ENCODE data around the gene SH3BP1. TPM values are rescaled to one million over a fixed set of nuclear protein-coding genes. Genes with fewer than 3 reads are reported as not detected.

SH3BP1 gene
- total and polyA plus RNA-seq, 9 of the 15 experiments (the other 6 are each of a cell fraction or from before 2014, with no cell fraction given) = 0.10 to 36.2 (median 10.4) TPM

GRCh38 chr22:37607010-37607934 lies 32.2 kb upstream of the SH3BP1 start (continued):
- no peak for TF ChIP-seq SOX6 (IDR thresholded peaks at IDR 0.05)
- TF ChIP-seq LARP7 (IDR thresholded peaks at IDR 0.05) = no peak
- no peak for TF ChIP-seq ZNF354B (CRISPR knock-in tag; IDR thresholded peaks at IDR 0.05)
- TF ChIP-seq HMGXB4 (CRISPR knock-in tag; IDR thresholded peaks at IDR 0.05) = no peak
- no peak for TF ChIP-seq ZHX1 (conservative IDR thresholded peaks at IDR 0.05; ENCODE audit: low read length)
- no peak for TF ChIP-seq SRSF3 (IDR thresholded peaks at IDR 0.05; ENCODE audit: insufficient read depth, low read length)
- peak; percentile 98 for TF ChIP-seq CTBP1 (IDR thresholded peaks at IDR 0.05; ENCODE audit: borderline replicate concordance)
- no peak for TF ChIP-seq ZBED1 (IDR thresholded peaks at IDR 0.05)
- no peak for TF ChIP-seq HDAC3 (IDR thresholded peaks at IDR 0.05; ENCODE audit: borderline replicate concordance, partially characterized antibody)
- no peak for TF ChIP-seq ZNF311 (CRISPR knock-in tag; IDR thresholded peaks at IDR 0.05)
- no peak for TF ChIP-seq CEBPG (CRISPR knock-in tag; IDR thresholded peaks at IDR 0.05)
- peak; percentile 29 to 56; a peak in 2 of 4 replicates for TF ChIP-seq CEBPG (tag; conservative IDR thresholded peaks at IDR 0.05 in 1 of 2, IDR thresholded peaks at IDR 0.05 in 1 of 2)
- no peak for TF ChIP-seq TBL1XR1 (IDR thresholded peaks at IDR 0.05; ENCODE audit: low read length in 2 of 2)
- TF ChIP-seq ZBTB1 (CRISPR knock-in tag; IDR thresholded peaks at IDR 0.05; ENCODE audit: borderline replicate concordance, low read depth) = no peak
- peak; percentile 82 for TF ChIP-seq ARID2 (IDR thresholded peaks at IDR 0.05)
- TF ChIP-seq ZNF589 (CRISPR knock-in tag; IDR thresholded peaks at IDR 0.05; ENCODE audit: low read depth) = no peak
- 0 out of 2 replicates have a peak, but pooled peaks have one; percentile 34 for TF ChIP-seq HDAC2 (IDR thresholded peaks at IDR 0.05)
- TF ChIP-seq MNT (conservative IDR thresholded peaks at IDR 0.05) = 0 out of 4 replicates have a peak, but pooled peaks of 1 of the 2 experiments have one; percentile 30
- peak; percentile 35; the same call in 1 of the 2 replicates for TF ChIP-seq CXXC5 (CRISPR knock-in tag; IDR thresholded peaks at IDR 0.05)
- TF ChIP-seq ZNF280A (IDR thresholded peaks at IDR 0.05; ENCODE audit: low read depth, partially characterized antibody) = no peak
